Measurements from ENCODE around the gene MED4. TPM values are rescaled to one million over a fixed set of nuclear protein-coding genes. Genes with fewer than 3 reads are reported as not detected.

The MED4 gene
- total RNA-seq, 1 experiment from 2014 or later, result 50.6 TPM

- no peak overlapping the region for H3K4me3 Mint-ChIP-seq
- H2BK5ac ChIP-seq (ENCODE audit: insufficient read length, low read length), result no peak overlapping the region
These were observed 44.4 kb downstream of the MED4 start for GRCh38 chr13:48050550-48050949.

More at GRCh38 chr13:48050550-48050949, 44.4 kb downstream of the MED4 start:
- Histone ChIP-seq H4K91ac (ENCODE audit: insufficient read length, low read depth, low read length) (no peak overlapping the region), H3K79me1 (ENCODE audit: insufficient read depth, low read depth, low read length, poor library complexity, severe bottlenecking) (no peaks in the 10 kb centered on the region), H3K79me2 (ENCODE audit: insufficient read depth, low read length) (no peaks in the 10 kb centered on the region), H3K27me3 (ENCODE audit: insufficient read depth, low read length) (no peaks in the 10 kb centered on the region), H3K14ac (ENCODE audit: insufficient read depth, low read length) (no peak overlapping the region), H2BK120ac (ENCODE audit: low read depth, low read length, poor library complexity, severe bottlenecking) (no peak overlapping the region), H2BK15ac (ENCODE audit: low read depth, low read length) (no peak overlapping the region), H4K5ac (ENCODE audit: insufficient read length, low read depth, low read length) (no peak overlapping the region), H3K23ac (ENCODE audit: insufficient read length, low read depth, low read length) (no peak overlapping the region), H3K18ac (ENCODE audit: insufficient read length, low read depth, low read length) (no peak overlapping the region), H3K9ac (ENCODE audit: extremely low read depth, insufficient read length, low read length) (no peak overlapping the region), H3K4ac (ENCODE audit: low read depth, low read length) (no peak overlapping the region), H3K4me2 (ENCODE audit: insufficient read depth, insufficient read length, low read length) (no peak overlapping the region), H3T11ph (ENCODE audit: low read length) (no peak overlapping the region), H2AFZ (ENCODE audit: low read length) (no peak overlapping the region), H4K20me1 (ENCODE audit: control insufficient read depth, insufficient read depth, insufficient read length) (no peaks in the 10 kb centered on the region), H2BK20ac (ENCODE audit: low read depth, low read length, poor library complexity, severe bottlenecking) (no peak overlapping the region), H2BK12ac (ENCODE audit: insufficient read length, low read depth, low read length) (no peak overlapping the region), H3K9me3 (ENCODE audit: control insufficient read depth, low read depth, low read length) (no peaks in the 10 kb centered on the region), H4K8ac (replicated peaks; ENCODE audit: insufficient read length, low read depth, low read length) (no peak overlapping the region), H3K56ac (ENCODE audit: insufficient read length, low read depth, low read length) (no peak overlapping the region), H3K23me2 (ENCODE audit: insufficient read length, low read depth, low read length, poor library complexity, severe bottlenecking) (no peaks in the 10 kb centered on the region), H3K27ac (ENCODE audit: insufficient read length, low read depth, low read length) (no peak overlapping the region), H3K4me1 (ENCODE audit: insufficient read depth, low read length) (no peaks in the 10 kb centered on the region), H2AK5ac (ENCODE audit: insufficient read length, low read length) (no peak overlapping the region)
- Mint-ChIP-seq H3K36me3 (ENCODE audit: insufficient read depth in 1 of 3, low read depth in 3 of 3) (peaks cover 21 to 74% (median 45%) of the 10 kb centered on the region in 3 experiments), H3K9me3 (peaks cover 0 to 2% of the 10 kb centered on the region in 2 experiments; a peak in 1 of 5 replicates), H3K27ac (peak overlapping the region in 1 of 3 experiments; percentile 29; a peak in 1 of 7 replicates), H3K4me1 (peaks cover 0 to 6% of the 10 kb centered on the region in 2 experiments; a peak in 1 of 4 replicates), H3K27me3 (ENCODE audit: low read depth) (no peaks in the 10 kb centered on the region)
- no peak for DNase-seq
- TF ChIP-seq CTCF (conservative IDR thresholded peaks at IDR 0.05), result no peak
- no CpG with 5 or more reads among the region's 3 CpGs for WGBS (ENCODE audit: extremely low coverage, insufficient read length, low lambda C conversion rate)
